Measurements from ENCODE around the gene MEAK7. TPM values are rescaled to one million over a fixed set of nuclear protein-coding genes. Genes with fewer than 3 reads are reported as not detected.

Gene MEAK7
- total and polyA plus RNA-seq, 2 of the 8 experiments (the other 6 are each of a cell fraction or from before 2014, with no cell fraction given) = 9.6 to 19.6 TPM

GRCh38 chr16:84520725-84521496 is 16.5 kb upstream of the MEAK7 start:
- H4K91ac ChIP-seq (replicated peaks; ENCODE audit: insufficient read length, low read length) = no peak overlapping the region
- no peak overlapping the region for H2BK20ac ChIP-seq (ENCODE audit: low read length)
- no peaks in the 10 kb centered on the region for H3K79me2 ChIP-seq (ENCODE audit: control insufficient read depth in 1 of 2, insufficient read depth in 2 of 2, low read length in 2 of 2)
- no peak overlapping the region for H3K56ac ChIP-seq (replicated peaks; ENCODE audit: insufficient read length, low read depth, low read length)
- H3K4me2 ChIP-seq (ENCODE audit: insufficient read depth in 1 of 2, low read depth in 2 of 2, low read length in 2 of 2) = no peak overlapping the region
- H3K4ac ChIP-seq (replicated peaks; ENCODE audit: insufficient read length, low read depth, low read length) = no peak overlapping the region
- no peak overlapping the region for H2BK12ac ChIP-seq (ENCODE audit: low read depth, low read length)
- no peak overlapping the region for H3K18ac ChIP-seq (ENCODE audit: extremely low read depth, low read length)
- H3K23ac ChIP-seq (ENCODE audit: insufficient read length) = no peak overlapping the region
- H3K27me3 ChIP-seq (replicated peaks in 1 of 4; ENCODE audit: control insufficient read depth in 3 of 4, extremely low read depth in 1 of 4, insufficient read depth in 3 of 4, low read length in 3 of 4) = no peaks in the 10 kb centered on the region
- no peak overlapping the region for H3K14ac ChIP-seq (ENCODE audit: insufficient read length)
- H4K5ac ChIP-seq (ENCODE audit: insufficient read length, low read depth, low read length) = no peak overlapping the region
- no peak overlapping the region for H2BK5ac ChIP-seq (ENCODE audit: low read depth, low read length)
- H4K8ac ChIP-seq (ENCODE audit: extremely low read depth, insufficient read depth, low read length) = no peak overlapping the region
- no peaks in the 10 kb centered on the region for H3K79me1 ChIP-seq (ENCODE audit: low read depth, low read length)
- peaks cover 0 to 7% (median under 1%) of the 10 kb centered on the region in 4 experiments; a peak in 4 of 7 replicates for H3K4me1 ChIP-seq (replicated peaks in 1 of 4; ENCODE audit: control insufficient read depth in 3 of 4, insufficient read depth in 4 of 4, low read length in 3 of 4)
- no peak overlapping the region for H3K9ac ChIP-seq (replicated peaks in 1 of 4; ENCODE audit: extremely low read depth in 1 of 4, low read depth in 3 of 4, low read length in 3 of 4)
- no peak overlapping the region for H3K27ac ChIP-seq (ENCODE audit: low read depth, low read length)
- no peak overlapping the region for H2AK5ac ChIP-seq (ENCODE audit: low read depth, low read length)
- H4K20me1 ChIP-seq (replicated peaks in 1 of 2; ENCODE audit: control insufficient read depth in 1 of 2, insufficient read depth in 2 of 2, low read length in 2 of 2) = no peaks in the 10 kb centered on the region
- H2AFZ ChIP-seq (ENCODE audit: low read length) = no peak overlapping the region
- no peaks in the 10 kb centered on the region for H3K23me2 ChIP-seq (ENCODE audit: low read depth, low read length)
- no peak overlapping the region for H3K4me3 ChIP-seq (ENCODE audit: extremely low read depth in 1 of 4, insufficient read depth in 2 of 4, low read depth in 3 of 4, low read length in 4 of 4)
- no peaks in the 10 kb centered on the region; a peak in 1 of 4 replicates for H3K9me3 ChIP-seq (ENCODE audit: insufficient read depth in 2 of 2, low read depth in 1 of 2, low read length in 1 of 2)
- H2BK15ac ChIP-seq (ENCODE audit: low read length) = no peak overlapping the region
- WGBS, 2 experiments (ENCODE audit: extremely low coverage in 1 of 2, insufficient coverage in 1 of 2, insufficient read length in 1 of 2, insufficient replicate concordance in 2 of 2, low coverage in 1 of 2, low lambda C conversion rate in 2 of 2, missing lambda C conversion rate in 1 of 2) = 78% methylated on average over 17 of the region's 17 CpGs; no CpG with 5 or more reads in 1 of the 2 experiments
- CTCF ChIA-PET (ENCODE audit: partially characterized antibody) = interaction anchor here (0.6 to 5.1 kb wide), 12 partner anchors 9 to 226 kb away, joined by 3 to 30 read pairs (median 4); no protein-coding TSS in a partner anchor
- no peak for DNase-seq (ENCODE audit: low read depth in 1 of 2, low spot score in 2 of 2)
- H3K36me3 ChIP-seq (ENCODE audit: control insufficient read depth in 2 of 4, insufficient read depth in 4 of 4, low read length in 3 of 4) = no peaks in the 10 kb centered on the region
- POLR2A ChIA-PET (ENCODE audit: partially characterized antibody) = interaction anchor here (2.3 kb wide), 1 partner anchor 12 kb away, joined by 7 read pairs; no protein-coding TSS in a partner anchor
- no peak for FAIRE-seq
- no peak overlapping the region for H2BK120ac ChIP-seq (replicated peaks; ENCODE audit: low read depth, low read length)
- TF ChIP-seq CHD2 (IDR thresholded peaks at IDR 0.05; ENCODE audit: low read length) = no peak
- no peak for TF ChIP-seq KDM4A (IDR thresholded peaks at IDR 0.05; ENCODE audit: low read depth, low read length, severe bottlenecking)
- TF ChIP-seq, protein P1, sequence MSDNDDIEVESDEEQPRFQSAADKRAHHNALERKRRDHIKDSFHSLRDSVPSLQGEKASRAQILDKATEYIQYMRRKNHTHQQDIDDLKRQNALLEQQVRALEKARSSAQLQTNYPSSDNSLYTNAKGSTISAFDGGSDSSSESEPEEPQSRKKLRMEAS (IDR thresholded peaks at IDR 0.05) = no peak
- TF ChIP-seq MAFK (IDR thresholded peaks at IDR 0.05; ENCODE audit: low read depth, low read length) = no peak
- TF ChIP-seq GTF2F1 (IDR thresholded peaks at IDR 0.05; ENCODE audit: borderline replicate concordance, low read depth, low read length) = no peak
- TF ChIP-seq SAP30 (IDR thresholded peaks at IDR 0.05; ENCODE audit: insufficient read depth, insufficient replicate concordance, low read length) = no peak
- no peak for TF ChIP-seq HDAC2 (IDR thresholded peaks at IDR 0.05; ENCODE audit: borderline replicate concordance in 1 of 2, low read depth in 2 of 2, low read length in 2 of 2)
- TF ChIP-seq ASH2L (IDR thresholded peaks at IDR 0.05; ENCODE audit: low read length) = no peak
- TF ChIP-seq CTBP2 (IDR thresholded peaks at IDR 0.05; ENCODE audit: borderline replicate concordance, insufficient read depth, insufficient read length, low read length) = no peak
- no peak for TF ChIP-seq CEBPB (IDR thresholded peaks at IDR 0.05; ENCODE audit: low read depth, low read length)
- no peak for TF ChIP-seq KDM1A (IDR thresholded peaks at IDR 0.05; ENCODE audit: borderline replicate concordance, low read length)
